ENCODE data around the gene OXNAD1.

OXNAD1 gene

GRCh38 chr3:16255726-16256125, 9.3 kb upstream of the OXNAD1 start:
- H3K36me3 ChIP-seq = peaks cover 27% of the 10 kb centered on the region
- no peak for TF ChIP-seq CTCF (IDR thresholded peaks at IDR 0.05)
- no peak overlapping the region for H3K4me3 ChIP-seq (ENCODE audit: low read depth in 1 of 2, low read length in 1 of 2)
- H3K4me1 ChIP-seq (ENCODE audit: control insufficient read depth in 1 of 2, insufficient read depth in 1 of 2, low read depth in 1 of 2, low read length in 1 of 2) = peaks cover 16 to 17% of the 10 kb centered on the region in 2 experiments
- H3K27ac ChIP-seq = no peak overlapping the region
- no peaks in the 10 kb centered on the region for H3K27me3 ChIP-seq
- H3K9me3 ChIP-seq = no peaks in the 10 kb centered on the region

GRCh38 chr3:16257309-16257708, 7.7 kb upstream of the OXNAD1 start:
- H3K4me3 ChIP-seq (ENCODE audit: low read depth in 1 of 2, low read length in 1 of 2) = no peak overlapping the region
- no peaks in the 10 kb centered on the region for H3K27me3 ChIP-seq
- no peak for TF ChIP-seq CTCF (IDR thresholded peaks at IDR 0.05)
- no peak overlapping the region for H3K27ac ChIP-seq
- no peaks in the 10 kb centered on the region for H3K9me3 ChIP-seq
- H3K4me1 ChIP-seq (ENCODE audit: control insufficient read depth in 1 of 2, insufficient read depth in 1 of 2, low read depth in 1 of 2, low read length in 1 of 2) = peaks cover 17 to 18% of the 10 kb centered on the region in 2 experiments
- H3K36me3 ChIP-seq = peaks cover 39% of the 10 kb centered on the region

GRCh38 chr3:16258177-16258576, 6.8 kb upstream of the OXNAD1 start:
- TF ChIP-seq CTCF (IDR thresholded peaks at IDR 0.05) = no peak
- no peaks in the 10 kb centered on the region for H3K27me3 ChIP-seq
- peaks cover 39% of the 10 kb centered on the region for H3K36me3 ChIP-seq
- peaks cover 17 to 18% of the 10 kb centered on the region in 2 experiments for H3K4me1 ChIP-seq (ENCODE audit: control insufficient read depth in 1 of 2, insufficient read depth in 1 of 2, low read depth in 1 of 2, low read length in 1 of 2)
- H3K4me3 ChIP-seq (ENCODE audit: low read depth in 1 of 2, low read length in 1 of 2) = no peak overlapping the region
- no peak overlapping the region for H3K27ac ChIP-seq
- H3K9me3 ChIP-seq = no peaks in the 10 kb centered on the region

- Histone ChIP-seq H3K27ac (no peak overlapping the region), H3K36me3 (peaks cover 39% of the 10 kb centered on the region), H3K27me3 (no peaks in the 10 kb centered on the region), H3K4me1 (ENCODE audit: control insufficient read depth in 1 of 2, insufficient read depth in 1 of 2, low read depth in 1 of 2, low read length in 1 of 2) (peaks cover 14 to 16% of the 10 kb centered on the region in 2 experiments), H3K4me3 (ENCODE audit: low read depth in 1 of 2, low read length in 1 of 2) (no peak overlapping the region), H3K9me3 (no peaks in the 10 kb centered on the region)
- TF ChIP-seq CTCF (IDR thresholded peaks at IDR 0.05) = no peak
Observed at GRCh38 chr3:16258866-16259265, 6.1 kb upstream of the OXNAD1 start.

- no peak for TF ChIP-seq CTCF (IDR thresholded peaks at IDR 0.05)
- H3K4me1 ChIP-seq (ENCODE audit: control insufficient read depth in 1 of 2, insufficient read depth in 1 of 2, low read depth in 1 of 2, low read length in 1 of 2) = peaks cover 16 to 19% of the 10 kb centered on the region in 2 experiments
- H3K9me3 ChIP-seq = no peaks in the 10 kb centered on the region
- H3K4me3 ChIP-seq (ENCODE audit: low read depth in 1 of 2, low read length in 1 of 2) = no peak overlapping the region
- H3K27ac ChIP-seq = no peak overlapping the region
- H3K27me3 ChIP-seq = no peaks in the 10 kb centered on the region
- peaks cover 39% of the 10 kb centered on the region for H3K36me3 ChIP-seq
Observed at GRCh38 chr3:16260046-16260445, 5.0 kb upstream of the OXNAD1 start.

GRCh38 chr3:16262174-16262573, 2.8 kb upstream of the OXNAD1 start:
- no peak overlapping the region for H3K4me3 ChIP-seq (ENCODE audit: low read depth in 1 of 2, low read length in 1 of 2)
- no peak overlapping the region for H3K27ac ChIP-seq
- no peaks in the 10 kb centered on the region for H3K9me3 ChIP-seq
- H3K36me3 ChIP-seq = peaks cover 39% of the 10 kb centered on the region
- H3K27me3 ChIP-seq = no peaks in the 10 kb centered on the region
- peaks cover 24 to 29% of the 10 kb centered on the region in 2 experiments for H3K4me1 ChIP-seq (ENCODE audit: control insufficient read depth in 1 of 2, insufficient read depth in 1 of 2, low read depth in 1 of 2, low read length in 1 of 2)
- TF ChIP-seq CTCF (IDR thresholded peaks at IDR 0.05) = no peak
